HG03565 (cell line): Measurements from ENCODE around the gene MLST8.
"Not testable (repeated sequence)": the region's sequence is repeated elsewhere in the genome, so short reads cannot be mapped to it uniquely, and the experiment has no call there.

Experiments
- ATAC-seq: cut with Tn5 transposase; IDR thresholded peaks from one replicate; pipeline ENCODE4 v1.9.1; 2021; ENCODE audit warnings: mild to moderate bottlenecking, moderate library complexity; ENCODE audit not compliant: unreplicated experiment

Gene MLST8

DNA sequence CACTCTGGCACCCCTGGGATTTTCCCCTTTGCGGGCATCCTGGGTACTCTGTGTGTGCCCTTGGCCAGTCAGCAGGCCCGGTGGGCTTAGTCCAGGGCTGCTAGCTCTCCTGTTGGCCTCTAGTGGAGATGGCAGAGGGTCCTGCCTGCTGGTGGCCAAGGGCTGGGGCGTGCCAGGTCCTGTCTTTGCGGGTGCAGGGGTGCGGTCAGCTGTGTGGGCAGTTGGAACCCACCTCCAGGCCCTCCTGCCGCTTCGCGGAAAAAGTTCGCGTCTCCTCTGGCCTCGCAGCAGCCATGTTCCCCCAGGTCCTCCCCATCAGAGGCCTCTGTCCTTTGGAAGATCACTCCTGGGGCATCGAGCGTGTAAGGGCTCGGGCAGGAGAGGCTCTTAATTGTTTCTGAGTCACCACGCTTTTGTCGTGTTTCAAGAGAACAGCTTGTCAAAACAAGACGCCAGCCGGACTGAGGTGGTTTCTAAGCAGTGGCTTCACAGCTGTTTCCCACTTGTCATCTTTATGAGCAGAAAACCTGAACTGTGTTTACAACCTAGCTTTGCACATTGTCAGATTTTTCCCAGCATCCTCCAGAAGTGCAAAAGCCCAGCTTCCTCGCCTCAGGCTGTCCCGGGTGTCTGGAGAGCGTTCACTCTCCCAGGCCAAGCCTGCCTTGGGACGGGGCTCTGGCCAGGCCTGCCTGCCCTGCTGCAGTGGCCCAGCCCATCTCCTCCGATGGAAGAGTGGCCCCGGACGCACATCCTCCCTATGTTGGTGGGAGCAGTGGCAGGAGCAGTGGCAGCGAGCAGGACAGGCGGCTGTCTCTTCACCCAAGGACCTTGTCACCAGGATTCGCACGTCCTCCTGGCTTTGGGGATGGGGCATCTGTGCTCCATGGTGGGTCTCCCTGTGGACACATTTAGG, 26.0 kb downstream of the MLST8 start:
- no peak for ATAC-seq

DNA sequence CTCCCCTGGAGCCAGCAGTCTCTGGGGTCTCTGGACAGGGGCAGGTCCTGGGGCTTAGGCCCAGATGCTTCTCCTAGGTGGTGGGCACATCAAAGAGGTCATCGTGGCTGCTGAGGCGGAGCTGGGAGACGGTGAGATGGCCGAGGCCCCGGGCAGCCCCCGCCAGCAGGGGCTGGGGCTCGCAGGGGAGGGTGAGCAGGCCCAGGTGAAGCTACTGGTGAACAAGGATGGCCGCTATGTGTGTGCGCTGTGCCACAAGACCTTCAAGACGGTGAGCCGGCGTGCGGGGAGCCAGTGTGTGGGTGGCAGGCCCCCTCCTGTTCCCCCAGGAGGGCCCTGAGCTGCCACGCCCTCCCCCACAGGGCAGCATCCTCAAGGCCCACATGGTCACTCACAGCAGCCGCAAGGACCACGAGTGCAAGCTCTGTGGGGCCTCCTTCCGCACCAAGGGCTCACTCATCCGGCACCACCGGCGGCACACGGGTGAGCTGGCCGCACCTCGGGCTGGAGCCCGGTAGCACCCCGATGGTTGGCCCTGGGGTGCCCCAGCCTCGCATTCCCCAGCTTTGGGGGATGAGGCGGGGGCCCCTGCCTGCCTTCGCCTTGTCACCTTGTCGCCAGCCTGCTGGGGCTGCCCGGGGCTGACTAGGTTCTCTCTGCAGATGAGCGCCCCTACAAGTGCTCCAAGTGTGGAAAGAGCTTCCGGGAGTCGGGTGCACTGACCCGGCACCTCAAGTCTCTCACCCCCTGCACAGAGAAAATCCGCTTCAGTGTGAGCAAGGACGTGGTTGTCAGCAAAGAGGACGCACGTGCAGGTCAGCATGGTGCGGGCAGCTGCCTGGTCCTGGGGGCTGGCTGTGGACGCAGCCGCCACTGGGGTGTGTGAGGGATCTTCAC, 27.1 kb downstream of the MLST8 start:
- no peak for ATAC-seq

DNA sequence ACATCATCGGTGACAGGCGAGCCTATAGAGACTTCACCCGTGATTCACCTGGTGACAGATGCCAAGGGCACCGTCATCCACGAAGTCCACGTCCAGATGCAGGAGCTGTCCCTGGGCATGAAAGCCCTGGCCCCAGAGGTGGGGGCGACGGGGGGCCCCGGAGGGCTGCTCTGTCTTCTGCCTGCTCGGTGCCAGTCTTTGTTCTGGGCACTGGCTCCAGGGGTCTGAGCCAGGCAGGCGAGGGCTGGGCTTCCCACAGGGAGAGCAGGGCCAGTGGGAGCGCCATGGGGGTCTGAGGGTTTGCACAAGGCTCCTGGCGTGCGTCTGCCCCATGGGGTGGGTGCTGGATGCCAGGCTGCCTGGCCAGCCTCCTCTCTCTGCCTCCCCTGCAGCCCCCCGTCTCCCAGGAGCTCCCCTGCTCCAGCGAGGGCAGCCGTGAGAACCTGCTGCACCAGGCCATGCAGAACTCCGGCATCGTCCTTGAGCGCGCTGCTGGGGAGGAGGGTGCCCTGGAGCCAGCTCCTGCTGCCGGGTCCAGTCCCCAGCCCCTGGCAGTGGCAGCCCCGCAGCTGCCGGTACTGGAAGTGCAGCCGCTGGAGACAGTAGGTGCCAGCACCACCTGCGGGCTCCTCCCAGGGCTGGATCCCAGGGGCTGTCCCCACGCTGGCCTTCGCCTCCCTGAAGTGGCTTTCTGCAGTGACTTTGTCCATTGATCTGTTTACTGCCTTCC, 28.0 kb downstream of the MLST8 start:
- no peak for ATAC-seq

DNA sequence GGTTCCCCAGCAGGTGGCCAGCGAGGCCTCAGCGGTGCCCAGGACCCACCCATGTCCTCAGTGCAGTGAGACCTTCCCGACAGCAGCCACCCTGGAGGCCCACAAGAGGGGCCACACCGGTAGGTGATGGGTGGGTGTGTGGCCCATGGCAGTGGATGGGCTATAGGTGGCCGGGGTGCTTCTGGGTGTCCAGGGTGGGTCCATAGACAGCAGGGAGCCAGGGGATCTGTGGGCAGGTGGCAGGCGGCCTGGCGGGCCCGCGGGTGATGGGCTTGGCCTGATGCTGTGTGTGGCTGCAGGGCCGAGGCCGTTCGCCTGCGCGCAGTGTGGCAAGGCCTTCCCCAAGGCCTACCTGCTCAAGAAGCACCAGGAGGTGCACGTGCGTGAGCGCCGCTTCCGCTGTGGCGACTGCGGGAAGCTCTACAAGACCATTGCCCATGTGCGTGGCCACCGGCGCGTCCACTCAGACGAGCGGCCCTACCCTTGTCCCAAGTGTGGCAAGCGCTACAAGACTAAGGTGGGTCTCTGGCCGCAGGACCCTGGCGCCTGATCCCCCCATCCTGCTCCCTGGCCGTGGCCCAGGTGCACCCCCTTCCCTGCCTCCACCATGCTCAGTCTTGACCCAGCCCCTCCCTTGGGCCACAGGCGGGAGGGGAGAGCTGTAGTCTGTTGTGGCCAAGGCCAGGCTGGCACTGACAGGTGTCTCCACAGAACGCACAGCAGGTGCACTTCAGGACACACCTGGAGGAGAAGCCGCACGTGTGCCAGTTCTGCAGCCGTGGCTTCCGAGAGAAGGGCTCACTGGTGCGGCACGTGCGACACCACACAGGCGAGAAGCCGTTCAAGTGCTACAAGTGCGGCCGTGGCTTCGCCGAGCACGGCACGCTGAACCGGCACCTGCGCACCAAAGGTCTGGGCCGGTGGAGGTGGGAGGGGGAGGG, 28.9 kb downstream of the MLST8 start:
- no peak for ATAC-seq

DNA sequence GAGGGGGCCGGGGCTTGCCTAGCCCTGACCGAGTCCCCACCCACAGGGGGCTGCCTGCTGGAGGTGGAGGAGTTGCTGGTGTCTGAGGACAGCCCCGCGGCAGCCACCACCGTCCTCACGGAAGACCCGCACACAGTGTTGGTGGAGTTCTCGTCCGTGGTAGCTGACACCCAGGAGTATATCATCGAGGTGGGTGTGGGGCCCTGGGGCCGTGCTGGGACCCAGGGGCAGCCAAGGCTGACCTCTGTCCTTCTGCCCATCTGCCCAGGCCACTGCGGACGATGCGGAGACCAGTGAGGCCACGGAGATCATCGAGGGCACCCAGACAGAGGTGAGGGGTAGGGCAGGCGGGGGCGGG, 29.5 kb downstream of the MLST8 start:
- no peak for ATAC-seq

DNA sequence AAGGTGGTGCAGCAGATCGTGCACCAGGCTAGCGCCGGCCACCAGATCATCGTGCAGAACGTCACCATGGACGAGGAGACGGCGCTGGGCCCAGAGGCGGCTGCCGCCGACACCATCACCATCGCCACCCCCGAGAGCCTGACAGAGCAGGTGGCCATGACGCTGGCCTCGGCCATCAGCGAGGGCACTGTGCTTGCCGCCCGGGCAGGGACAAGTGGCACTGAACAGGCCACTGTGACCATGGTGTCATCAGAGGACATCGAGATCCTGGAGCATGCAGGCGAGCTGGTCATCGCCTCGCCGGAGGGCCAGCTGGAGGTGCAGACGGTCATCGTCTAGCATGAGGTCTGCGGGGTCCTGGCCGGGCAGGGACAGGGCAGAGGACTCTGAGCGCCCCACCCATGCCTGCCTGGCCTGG, 30.0 kb downstream of the MLST8 start:
- ATAC-seq, result no peak

DNA sequence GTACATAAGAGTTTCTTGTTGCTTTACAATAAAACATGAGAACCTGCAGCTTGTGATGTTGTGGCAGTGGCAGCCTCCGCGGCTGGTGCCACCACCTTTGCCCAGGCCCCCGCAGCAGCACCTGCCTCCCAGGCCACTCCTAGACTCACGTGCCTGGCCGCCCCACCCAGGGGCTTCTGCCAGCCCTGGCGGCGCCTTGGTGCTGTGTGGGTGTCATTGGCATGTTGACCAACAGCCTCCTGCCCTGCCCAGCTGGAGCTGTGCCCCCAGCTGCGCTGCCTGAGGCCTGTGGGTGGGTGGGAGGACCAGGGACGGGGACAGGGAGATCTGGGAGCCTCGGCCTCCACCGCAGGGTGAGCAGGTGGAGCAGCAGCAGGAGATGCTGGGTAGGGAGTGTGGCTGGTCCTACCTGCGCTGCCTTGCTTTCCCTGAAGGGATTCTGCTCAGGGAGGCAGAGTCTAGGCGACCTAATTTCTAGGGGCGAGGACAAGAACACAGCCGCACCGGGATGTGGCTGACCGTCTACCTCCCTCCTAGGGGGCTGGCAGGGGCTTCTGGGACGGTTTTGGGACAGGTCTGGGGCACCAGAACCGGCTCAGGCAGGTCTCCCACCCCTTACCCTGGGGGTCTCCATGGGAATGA, 30.6 kb downstream of the MLST8 start:
- no peak for ATAC-seq

DNA sequence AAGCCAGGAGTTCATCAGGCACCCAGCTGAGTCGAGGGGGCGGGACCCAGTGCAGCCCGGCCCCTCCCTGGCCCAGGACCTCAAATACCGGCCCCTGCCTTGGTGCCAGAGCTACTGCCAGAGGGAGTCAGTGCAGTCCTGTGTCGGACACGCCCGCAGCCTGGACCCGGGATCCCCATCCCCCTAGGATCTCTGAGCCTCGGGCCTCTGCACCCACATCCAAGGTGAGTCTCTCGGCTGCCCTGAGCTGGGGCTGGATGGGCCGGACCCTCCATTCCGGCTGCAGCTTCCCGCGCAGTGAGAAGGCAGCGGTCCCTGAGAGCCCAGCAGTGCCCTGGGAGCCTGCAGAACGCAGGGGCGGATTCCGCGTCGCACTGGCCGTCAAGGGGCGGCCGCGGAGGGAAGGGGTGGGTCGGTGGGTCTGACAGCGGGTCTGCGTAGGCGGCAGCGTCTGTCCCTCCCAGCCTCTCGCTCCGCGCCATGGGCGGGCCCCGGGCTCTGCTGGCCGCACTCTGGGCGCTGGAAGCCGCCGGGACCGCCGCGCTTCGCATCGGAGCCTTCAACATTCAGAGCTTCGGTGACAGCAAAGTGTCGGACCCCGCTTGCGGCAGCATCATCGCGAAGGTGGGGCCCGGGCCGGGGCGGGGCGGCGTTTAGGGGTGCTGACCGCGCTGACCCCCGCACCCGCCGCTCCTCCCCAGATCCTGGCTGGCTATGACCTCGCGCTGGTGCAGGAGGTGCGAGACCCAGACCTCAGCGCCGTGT, 31.3 kb downstream of the MLST8 start, which contains the start of gene DNASE1L2:
DNASE1L2 (plus strand) TSS at position 108 of the 765 bp plus-strand sequence; CDS start at position 481, 373 bp downstream.
- no peak for ATAC-seq

DNA sequence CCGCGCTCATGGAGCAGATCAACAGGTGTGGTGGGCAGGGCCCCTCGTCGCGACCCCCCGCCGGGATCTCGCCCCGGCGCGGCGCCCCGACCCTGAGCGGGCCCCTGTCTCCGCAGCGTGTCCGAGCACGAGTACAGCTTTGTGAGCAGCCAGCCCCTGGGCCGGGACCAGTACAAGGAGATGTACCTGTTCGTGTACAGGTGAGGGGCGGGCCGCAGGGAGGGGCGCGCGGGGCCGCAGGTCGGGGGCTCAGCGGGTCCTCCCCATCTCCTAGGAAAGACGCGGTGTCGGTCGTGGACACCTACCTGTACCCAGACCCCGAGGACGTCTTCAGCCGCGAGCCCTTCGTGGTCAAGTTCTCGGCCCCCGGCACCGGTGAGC, 31.8 kb downstream of the MLST8 start:
- no peak for ATAC-seq

DNA sequence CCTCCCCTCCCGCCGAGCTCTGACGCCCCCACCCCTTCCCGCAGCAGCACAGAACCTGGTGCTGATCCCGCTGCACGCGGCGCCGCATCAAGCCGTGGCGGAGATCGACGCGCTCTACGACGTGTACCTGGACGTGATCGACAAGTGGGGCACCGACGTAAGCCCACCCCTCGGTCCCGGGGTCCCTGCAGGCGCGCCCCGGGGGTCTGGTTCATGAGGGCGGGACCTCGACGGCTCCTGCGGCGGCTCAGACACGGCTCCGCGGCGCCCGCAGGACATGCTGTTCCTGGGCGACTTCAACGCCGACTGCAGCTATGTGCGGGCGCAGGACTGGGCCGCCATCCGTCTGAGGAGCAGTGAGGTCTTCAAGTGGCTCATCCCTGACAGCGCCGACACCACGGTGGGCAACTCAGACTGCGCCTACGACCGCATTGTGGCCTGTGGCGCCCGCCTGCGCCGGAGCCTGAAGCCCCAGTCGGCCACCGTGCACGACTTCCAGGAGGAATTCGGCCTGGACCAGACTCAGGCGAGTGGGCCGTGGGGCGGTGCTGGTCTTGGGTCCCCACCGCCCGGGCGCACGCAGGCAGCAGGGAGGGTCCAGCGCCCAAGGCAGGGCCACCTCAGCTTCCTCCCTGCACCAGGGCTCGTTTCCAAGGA, 32.4 kb downstream of the MLST8 start:
- no peak for ATAC-seq

DNA sequence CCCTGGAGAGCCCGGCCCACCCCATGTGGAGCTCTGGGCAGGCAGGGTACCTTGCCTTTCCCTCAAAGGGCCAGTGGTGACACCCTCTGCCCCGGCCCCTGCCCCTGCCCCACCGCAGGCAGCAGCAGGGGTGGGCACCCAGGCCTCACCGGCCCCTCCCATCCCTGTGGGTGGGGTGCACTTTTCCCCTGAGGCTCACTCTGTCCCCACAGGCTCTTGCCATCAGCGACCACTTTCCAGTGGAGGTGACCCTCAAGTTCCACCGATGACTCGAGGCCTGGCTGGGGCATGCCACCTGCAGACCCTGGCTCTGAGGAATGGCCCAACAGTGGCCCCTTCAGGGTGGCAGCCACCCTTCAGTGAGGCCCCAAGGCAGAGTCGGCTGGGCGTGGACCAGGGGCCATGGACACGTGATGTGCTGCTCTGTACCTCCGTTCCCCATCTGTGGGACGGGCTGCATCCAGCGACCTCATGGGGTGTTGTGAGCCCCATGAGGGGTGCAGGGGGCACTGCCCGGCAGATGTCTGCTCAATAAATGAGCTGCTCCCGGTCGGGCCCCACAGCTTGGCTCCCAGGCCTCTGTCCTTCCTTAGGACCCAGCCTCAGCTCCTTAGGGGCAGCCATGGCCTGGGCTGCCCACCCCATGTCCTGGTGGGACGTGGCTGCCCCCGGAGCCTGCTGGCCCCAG, 33.0 kb downstream of the MLST8 start:
- ATAC-seq, result no peak

DNA sequence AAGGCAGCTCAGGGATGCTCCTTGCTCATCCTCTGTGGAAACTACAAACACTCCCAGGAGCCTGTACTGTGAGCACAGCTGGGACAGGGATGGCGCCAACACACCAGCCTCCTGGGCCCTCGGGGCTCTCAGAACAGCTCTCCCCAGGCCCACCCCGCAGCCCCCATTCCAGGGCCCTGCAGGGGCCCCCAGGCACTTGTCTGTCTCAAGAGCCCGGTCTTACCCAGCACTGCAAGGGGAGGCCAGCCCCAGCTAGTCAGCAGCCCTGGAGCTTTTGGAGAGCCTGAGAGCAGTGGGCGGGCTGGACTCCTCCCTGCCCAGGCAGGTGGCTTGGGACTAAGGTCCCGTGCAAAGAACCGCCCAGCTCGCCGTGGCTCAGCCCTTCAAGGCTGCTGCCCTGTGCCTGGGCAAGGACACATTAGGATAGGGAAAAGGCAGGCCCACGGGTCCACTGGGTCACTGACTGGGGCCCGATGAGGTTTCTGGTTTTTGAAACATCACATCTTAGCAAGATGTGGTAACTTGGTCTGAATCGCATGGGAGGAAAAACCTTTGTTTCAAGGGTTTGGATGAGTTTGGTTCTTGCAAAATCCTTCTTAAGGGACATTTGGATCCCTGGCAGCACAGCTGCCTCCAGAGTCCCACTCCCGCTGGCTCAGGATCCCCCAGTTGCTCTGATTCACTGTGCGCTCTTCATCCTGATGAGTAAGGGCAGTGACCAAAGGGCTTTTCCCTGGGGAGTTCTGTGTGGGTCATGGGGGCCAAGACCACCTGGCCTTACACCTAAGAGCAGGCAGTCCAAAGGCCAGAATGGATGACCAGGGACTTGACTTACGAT, 33.8 kb downstream of the MLST8 start:
- no peak for ATAC-seq

DNA sequence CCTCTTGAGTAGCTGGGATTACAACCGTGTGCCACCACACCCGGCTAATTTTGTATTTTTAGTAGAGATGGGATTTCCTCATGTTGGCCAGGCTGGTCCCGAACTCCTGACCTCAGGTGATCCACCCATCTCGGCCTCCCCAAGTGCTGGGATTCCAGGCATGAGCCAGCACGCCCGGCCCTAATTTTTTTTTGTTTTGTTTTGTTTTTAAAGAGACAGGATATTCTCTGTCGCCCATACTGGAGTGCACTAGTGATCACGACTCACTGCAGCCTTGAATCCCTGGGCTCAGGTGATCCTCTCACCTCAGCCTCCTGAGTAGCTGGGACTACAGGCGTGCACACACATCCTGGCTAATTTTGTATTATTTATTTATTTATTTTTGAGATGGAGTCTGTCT, 35.1 kb downstream of the MLST8 start:
- not testable (repeated sequence) for ATAC-seq

DNA sequence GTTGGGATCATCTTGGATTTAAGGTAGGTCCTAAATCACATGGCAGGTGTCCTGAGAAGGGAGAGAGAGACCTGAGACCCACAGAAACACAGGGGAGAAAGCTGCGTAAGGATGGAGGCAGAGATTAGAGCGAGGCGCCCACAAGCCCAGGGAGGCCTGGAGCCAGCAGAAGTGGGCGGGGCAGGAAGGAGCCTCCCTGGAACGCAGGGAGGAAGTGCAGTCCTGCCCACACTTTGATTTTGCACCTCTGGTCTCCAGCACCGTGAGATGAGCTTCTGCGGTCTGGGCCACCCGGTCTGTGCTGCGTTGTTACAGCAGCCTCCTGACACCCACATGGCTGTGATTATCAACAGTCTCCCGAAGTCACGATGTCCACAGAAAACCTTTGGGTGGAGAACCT, 37.3 kb downstream of the MLST8 start:
- no peak for ATAC-seq

DNA sequence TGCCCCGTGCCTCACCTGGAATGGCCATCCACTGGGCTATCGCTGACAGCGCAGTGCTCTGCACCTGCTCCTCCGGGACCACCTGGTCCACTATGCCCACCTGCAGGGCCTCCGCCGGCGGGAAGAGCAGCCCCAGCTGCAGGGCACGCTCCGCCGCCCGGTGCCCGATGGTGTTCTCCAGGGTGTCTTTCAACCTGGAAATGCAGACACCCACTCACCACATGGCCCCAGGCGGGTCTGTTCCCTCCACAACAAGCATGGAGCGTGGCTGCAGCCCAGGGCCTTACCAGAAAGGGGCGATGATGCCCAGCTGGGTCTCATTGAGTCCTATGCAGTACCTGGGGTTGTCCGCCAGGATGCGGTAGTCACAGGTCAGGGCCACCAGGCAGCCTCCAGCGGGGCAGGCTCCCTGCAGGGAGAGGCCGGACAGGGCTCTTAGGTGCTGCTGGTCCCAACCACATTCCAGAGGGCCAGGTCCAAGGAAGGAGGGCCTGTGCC, 37.8 kb downstream of the MLST8 start:
- no peak for ATAC-seq

DNA sequence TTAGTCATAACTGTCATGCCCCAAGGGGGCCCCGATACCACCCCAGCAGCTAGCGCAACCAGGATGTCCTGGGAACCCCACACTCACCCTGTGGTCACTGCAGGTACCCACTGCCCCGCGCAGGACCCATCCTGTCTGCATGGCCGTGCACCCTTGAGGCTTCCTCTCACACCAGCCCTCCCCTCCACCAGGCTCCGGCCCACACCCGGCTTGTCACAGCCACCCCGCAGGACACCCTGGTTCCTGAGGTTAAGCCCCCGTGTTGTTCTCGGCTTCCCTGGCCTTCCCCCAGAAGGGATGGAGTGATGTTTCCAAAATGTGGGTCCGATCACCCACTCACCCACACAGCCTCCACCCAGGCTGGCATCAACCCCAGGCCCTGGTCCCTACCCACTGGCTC, 38.5 kb downstream of the MLST8 start:
- no peak for ATAC-seq

DNA sequence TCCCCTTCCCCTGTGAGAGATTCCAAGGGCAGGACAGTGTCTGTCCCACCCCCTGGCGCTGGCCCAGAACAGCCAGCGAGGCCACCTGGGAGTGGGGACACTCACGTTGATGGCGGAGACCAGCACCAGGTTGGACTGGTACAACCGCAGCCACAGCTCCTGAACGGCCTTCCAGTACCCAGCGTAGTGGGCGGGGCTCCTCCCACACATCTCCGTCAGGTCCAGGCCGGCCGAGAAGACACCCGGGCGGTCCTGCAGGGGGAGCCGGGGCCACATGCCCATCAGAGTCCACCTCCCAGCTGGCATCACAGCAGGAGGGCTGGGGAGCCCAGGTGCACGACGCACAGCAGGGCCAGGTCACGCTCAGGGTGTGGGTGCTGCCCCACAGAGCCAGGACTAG, 39.0 kb downstream of the MLST8 start:
- ATAC-seq, result no peak
